NCI-H1930 (cell line): Measurements from ENCODE around the gene USP7.

Experiments
- DNase-seq, 2 experiments: peaks; one replicate each; lab custom pipeline; 2025; lab: John Stamatoyannopoulos, UW

Gene USP7

GRCh38 chr16:8951447-8952280, 12.0 kb downstream of the USP7 start:
- no peak for DNase-seq

GRCh38 chr16:8950580-8951077, 13.1 kb downstream of the USP7 start:
- DNase-seq: no peak

DNA sequence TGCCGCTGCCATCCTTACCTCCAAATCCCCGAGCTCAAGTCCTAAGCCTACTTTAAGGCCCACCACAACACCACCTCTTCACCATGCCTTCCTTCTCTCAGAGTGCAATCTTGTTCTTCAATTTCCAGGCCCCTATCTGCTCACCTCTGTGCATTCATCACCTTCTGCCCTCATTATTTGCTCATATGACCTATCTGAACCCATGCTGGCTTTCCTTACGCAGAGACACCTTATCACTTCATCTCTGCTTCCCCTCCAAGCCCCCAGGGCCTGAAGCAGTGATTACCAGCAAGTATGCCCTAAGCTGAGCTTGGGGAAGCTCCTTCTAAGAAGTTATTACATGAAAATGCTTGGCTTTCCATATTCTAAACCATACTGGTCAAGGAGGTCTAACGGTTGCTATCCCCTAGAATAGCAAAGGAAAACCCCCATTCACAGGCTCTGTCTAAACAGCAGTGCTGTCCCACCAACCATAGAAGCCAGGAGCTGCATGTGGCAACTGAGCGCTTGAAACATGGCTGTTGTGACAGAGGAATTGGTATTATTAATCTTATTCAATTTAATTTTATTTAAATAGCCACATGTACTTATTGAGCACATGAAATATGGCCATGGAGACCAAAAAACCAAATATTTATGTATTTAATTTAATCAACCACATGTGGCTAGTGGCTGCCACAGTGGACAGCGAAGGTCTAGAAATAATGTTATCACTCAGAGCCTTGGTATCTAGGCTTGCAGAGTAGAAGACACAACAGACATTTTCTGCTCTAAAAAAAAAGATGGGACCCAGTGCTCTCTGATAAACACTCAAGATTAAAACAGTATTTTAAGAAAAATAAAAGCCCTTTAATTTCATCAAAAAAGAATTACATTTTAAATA, 13.9 kb downstream of the USP7 start:
- DNase-seq: no peak

DNA sequence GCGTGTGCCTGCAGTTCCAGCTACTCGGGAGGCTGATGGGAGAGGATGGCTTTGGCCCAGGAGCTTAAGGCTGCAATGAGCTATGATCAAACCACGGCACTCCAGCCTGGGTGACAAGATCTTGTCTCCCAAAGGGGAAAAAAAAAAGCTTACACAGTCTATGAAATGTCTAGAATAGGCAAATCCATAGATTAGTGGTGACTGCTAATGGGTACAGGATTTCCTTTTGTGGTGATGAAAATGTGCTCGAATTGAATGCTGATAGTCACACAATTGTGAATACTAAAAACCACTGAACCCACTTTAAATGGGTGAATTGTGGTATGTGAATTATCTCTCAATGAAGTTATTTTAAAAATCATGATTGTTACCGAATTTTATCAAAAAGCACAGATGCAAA, 14.9 kb downstream of the USP7 start:
- no peak for DNase-seq

- no peak for DNase-seq
Measured at GRCh38 chr16:8948069-8948593, 15.6 kb downstream of the USP7 start.

DNA sequence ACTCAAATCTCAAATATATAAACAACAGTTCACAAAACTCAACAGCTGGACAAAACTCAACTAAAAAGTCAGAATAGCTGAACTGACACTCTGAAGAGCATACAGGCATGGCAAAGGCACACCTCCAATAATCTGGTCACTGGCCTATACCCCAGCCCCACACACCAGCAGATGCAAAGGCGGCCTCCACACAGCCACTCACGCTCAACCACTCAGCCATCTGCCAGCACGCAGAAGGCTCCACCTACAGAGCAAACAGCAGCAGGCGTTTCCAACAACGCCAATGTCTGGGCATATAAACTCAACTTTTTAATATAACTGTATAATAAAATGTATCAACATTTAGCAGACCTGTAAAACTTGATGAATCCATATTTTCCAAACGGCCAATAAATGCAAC, 17.2 kb downstream of the USP7 start:
- DNase-seq: no peak

- no peak for DNase-seq
Measured at GRCh38 chr16:8945626-8946296, 17.9 kb downstream of the USP7 start.

DNA sequence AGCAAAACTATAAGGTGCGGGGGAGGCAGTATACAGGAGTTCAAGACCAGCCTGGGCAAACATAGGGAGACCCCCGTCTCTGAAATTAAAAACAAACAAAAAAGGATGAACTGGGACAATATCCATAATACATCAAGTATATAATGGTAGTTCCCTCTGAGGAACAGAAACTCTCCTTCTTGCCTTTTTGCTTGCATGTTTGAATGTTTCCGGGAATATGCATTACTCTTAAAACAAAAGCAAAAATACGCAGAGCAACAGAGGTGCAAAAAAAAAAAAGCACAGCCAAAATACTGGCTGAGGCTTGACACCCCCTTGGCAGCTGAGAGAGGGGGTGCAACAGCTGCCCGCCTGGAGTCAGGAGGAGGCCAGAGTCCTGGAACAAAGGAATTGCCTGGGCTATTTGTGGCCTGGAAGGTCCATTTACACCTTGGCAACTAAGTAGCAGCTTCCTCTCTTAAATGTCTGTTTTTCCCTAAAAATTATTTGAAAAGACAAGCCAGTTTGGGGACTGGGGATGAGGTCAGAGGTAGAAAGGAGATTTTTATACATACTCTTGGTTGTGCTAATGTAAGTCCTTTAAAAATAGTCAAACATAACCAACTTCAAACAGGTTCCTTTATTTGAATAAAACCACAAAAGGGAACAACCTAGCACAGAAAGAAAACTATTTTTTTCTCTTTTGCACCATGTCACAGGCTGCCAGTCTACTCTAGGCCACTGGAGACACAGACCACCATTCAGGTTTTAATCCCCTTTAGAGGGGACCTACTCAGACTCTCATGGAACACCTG, 19.5 kb downstream of the USP7 start:
- no peak for DNase-seq

DNA sequence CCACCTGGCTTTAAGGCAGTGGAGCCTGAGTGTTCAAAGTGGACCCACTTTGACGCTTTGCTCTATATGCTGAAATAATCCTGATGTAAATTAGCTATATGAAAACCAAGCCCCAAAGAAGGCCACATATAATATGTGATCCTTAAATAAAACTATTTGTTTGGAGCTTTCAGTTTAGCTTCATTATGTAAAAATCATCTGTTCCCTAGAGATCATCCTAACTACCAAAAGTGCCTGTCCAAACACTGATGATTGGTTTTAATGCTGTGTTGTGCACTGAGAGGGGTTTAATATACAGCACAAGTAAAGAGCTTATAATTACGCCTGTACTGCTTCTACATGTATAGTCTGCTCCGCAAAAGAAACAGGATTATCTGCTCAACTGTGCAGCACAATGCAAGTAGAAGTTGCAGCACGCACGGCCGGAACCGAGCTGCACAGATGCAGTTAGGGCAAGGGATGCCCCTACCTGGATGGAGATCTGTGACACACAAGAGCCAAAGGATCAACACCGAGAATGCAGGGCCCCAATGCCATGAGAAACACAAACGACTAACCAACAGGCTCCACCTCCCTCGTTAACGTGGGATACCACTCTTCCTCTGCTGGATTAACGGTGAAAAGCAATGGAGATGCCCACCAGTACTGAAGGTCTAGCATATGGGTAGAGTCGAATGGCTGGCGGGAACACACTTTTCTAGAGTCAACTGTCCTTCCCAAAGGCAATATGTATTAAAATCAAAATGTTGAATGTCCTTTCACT, 20.5 kb downstream of the USP7 start:
- DNase-seq: no peak

GRCh38 chr16:8941718-8942344, 21.9 kb downstream of the USP7 start:
- no peak for DNase-seq

- no peak for DNase-seq
Measured at GRCh38 chr16:8937803-8938202, 25.9 kb downstream of the USP7 start.

GRCh38 chr16:8936421-8936820, 27.3 kb downstream of the USP7 start:
- DNase-seq: peak; percentile 26 to 40

GRCh38 chr16:8935989-8936388, 27.7 kb downstream of the USP7 start:
- no peak for DNase-seq

DNA sequence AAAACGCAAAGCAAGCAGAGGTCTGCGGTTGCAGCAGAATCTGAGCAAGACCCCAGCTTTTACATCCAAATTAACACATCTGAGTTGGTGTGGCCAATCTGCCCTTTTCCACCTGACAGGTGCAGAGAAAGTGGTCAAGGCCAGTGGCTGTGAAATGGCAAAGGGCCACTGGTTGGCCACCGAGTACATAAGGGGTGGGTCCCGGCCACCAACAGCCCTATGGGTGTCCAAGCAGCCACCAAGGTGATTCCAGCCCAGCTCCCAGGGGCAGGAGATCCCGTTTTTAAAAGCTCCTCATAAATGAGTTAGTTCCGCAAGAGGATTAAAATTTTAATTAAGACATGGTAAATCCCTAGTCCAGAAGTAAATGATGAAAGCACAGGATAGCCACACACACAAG, 29.1 kb downstream of the USP7 start:
- DNase-seq: no peak

DNA sequence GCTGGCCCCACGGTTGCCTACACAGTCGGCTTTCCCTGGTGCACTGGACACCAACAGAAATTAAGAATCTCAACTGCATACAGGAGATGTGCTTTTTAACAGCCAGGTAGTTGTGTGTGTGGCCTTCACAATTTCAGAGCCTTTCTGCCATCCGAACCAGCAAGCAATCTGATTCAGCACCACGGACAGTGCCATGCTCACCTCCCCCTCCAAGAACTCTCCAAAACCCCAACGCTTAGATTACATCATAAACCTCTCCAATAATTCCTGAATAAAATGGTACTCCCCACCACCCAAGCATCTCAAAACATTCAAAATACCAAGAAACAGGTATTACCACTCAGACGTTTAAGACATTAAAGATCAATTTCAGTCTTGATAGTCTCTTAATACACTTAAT, 31.8 kb downstream of the USP7 start:
- DNase-seq: no peak

DNA sequence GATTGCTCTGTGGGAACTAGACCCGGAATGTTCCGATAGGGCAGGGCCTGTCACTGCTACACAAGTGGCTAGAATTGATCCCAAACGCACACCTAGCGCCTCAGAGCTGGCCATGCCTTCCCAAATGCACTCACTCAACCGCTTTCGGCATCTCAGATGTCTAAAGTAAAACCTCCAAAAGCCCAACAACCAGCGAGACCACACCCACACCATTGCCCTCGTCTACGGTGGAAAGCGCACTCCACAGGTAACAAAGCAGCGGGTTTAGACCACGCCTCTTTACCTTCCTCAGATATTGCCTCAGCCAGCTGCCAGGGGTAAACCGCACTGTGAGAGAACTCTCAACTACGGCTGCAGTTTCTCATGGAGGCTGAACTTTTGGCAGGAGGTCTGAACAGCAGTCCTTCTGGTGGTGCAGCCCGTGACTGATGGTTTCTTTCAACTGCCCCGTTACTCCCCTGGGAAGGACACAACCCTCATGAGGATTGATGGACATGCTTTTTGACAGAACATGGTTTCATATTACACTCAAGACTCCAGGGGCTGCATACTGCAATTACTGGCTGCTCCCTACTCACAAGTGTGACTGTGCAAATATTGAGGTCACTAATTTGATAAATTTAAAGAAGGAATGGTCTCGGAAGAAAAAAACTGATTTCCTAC, 34.5 kb downstream of the USP7 start:
- no peak for DNase-seq

- no peak for DNase-seq
Measured at GRCh38 chr16:8928467-8928957, 35.2 kb downstream of the USP7 start.

- DNase-seq: no peak
Measured at GRCh38 chr16:8926827-8927226, 36.9 kb downstream of the USP7 start.

- no peak for DNase-seq
Measured at GRCh38 chr16:8925455-8925854, 38.3 kb downstream of the USP7 start.
